Neutrophil (primary cell): ENCODE measurements around the gene HOXB8.
A peak's percentile ranks its signal among the peaks of the same experiment; 100 is the strongest.

Experiments used
- H3K27ac ChIP-seq: fragments of 200-600 bp; sonication (generic); 2 replicates; pipeline ENCODE4 v1.5.1; 2016; ENCODE audit warnings: mild to moderate bottlenecking, moderate library complexity
- H3K27me3 ChIP-seq: fragments of 200-600 bp; sonication (generic); 2 replicates; pipeline ENCODE4 v1.6.0; 2016; ENCODE audit warnings: mild to moderate bottlenecking
- H3K36me3 ChIP-seq: fragments of 200-600 bp; sonication (generic); 2 replicates; pipeline ENCODE4 v1.5.1; 2017
- H3K4me1 ChIP-seq, 2 experiments: fragments of 200-600 bp in 1 of 2; sonication (generic) in 1 of 2; 1 replicate in 1 of 2; 2 replicates in 1 of 2; pipeline versions ENCODE4 v1.5.1 to v1.6.1; 2013 to 2016; ENCODE audit warnings: low read depth in 1 of 2, low read length in 1 of 2, mild to moderate bottlenecking in 1 of 2, moderate library complexity in 1 of 2; ENCODE audit not compliant: control insufficient read depth in 1 of 2, insufficient read depth in 1 of 2
- H3K4me3 ChIP-seq, 2 experiments: fragments of 200-600 bp in 1 of 2; sonication (generic) in 1 of 2; 1 replicate in 1 of 2; 2 replicates in 1 of 2; pipeline ENCODE4 v1.5.1; 2013 to 2016; ENCODE audit warnings: low read depth in 1 of 2, low read length in 1 of 2, mild to moderate bottlenecking in 1 of 2, moderate library complexity in 1 of 2
- H3K9me3 ChIP-seq: fragments of 200-600 bp; sonication (generic); 2 replicates; pipeline ENCODE4 v1.5.1; 2016
- TF ChIP-seq, protein P1 (sequence below): fragments of 200-600 bp; sonication (generic); IDR thresholded peaks from 2 replicates; pipeline ENCODE4 v1.5.1; 2016; ENCODE audit warnings: antibody characterized with exemption

The HOXB8 gene

DNA sequence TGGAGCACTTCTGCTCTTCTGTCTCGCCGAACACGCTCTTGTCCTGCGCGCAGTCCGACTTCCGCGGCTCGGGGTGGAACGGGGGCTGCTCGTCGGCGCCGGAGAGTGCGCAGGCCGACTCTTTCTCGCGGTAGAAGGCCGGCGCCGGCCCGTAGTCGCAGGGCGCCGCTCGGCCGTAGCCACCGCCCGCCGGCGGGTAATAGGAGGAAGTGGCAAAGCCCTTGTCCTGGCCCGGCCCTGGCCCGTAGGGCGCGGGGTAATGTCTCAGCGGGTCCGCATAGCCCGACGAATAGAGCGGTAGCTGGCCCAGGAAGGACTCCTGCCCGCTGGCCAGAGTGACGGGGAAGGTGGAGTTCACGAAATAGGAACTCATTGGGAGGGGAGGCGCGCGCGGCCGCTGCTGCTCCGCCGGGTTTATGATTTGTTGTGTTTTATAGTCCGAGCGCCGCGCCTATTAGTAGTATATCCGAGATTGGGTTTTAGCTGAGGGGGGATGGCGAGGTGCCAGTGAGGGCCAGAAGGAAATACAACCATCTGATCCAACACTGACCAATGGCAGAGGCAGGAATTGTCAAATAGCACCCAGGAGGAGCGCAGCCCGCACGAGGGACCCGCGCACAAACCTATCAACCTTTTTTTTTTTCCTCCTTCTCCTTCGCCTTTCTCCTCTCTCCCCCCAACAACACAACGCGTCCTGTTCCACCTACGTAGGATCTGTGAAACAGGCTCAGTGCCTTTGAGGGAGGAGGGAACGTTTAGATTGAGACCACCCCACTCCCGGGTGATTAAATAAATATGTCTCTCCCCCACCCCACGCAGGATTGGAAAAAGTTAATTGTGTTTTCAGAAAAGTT is 17.1 kb downstream of the HOXB8 start:
- Histone ChIP-seq H3K27me3 (peaks cover 100% of the 10 kb centered on the region), H3K9me3 (no peaks in the 10 kb centered on the region), H3K4me1 (peaks cover 6 to 15% of the 10 kb centered on the region in 2 experiments), H3K27ac (no peak overlapping the region), H3K4me3 (peak overlapping the region in 1 of 2 experiments; percentile 5), H3K36me3 (no peaks in the 10 kb centered on the region)
- TF ChIP-seq, protein P1, sequence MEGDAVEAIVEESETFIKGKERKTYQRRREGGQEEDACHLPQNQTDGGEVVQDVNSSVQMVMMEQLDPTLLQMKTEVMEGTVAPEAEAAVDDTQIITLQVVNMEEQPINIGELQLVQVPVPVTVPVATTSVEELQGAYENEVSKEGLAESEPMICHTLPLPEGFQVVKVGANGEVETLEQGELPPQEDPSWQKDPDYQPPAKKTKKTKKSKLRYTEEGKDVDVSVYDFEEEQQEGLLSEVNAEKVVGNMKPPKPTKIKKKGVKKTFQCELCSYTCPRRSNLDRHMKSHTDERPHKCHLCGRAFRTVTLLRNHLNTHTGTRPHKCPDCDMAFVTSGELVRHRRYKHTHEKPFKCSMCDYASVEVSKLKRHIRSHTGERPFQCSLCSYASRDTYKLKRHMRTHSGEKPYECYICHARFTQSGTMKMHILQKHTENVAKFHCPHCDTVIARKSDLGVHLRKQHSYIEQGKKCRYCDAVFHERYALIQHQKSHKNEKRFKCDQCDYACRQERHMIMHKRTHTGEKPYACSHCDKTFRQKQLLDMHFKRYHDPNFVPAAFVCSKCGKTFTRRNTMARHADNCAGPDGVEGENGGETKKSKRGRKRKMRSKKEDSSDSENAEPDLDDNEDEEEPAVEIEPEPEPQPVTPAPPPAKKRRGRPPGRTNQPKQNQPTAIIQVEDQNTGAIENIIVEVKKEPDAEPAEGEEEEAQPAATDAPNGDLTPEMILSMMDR = no peak

DNA sequence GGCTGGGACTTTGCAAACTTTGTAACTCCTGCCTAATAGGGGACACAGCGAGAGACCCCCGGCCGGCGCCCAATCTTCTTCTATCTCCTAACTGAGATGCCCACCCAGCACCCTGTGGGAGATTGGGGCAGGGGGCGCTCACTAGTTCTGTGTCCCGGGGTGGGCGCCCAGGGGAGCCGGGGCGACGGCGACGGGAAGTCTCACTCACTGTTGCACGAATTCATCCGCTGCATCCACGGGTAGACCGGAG is 17.6 kb downstream of the HOXB8 start:
- Histone ChIP-seq H3K9me3 (no peaks in the 10 kb centered on the region), H3K27ac (no peak overlapping the region), H3K4me3 (peak overlapping the region in 1 of 2 experiments; percentile 5), H3K4me1 (peaks cover 6 to 16% of the 10 kb centered on the region in 2 experiments), H3K36me3 (no peaks in the 10 kb centered on the region), H3K27me3 (peaks cover 100% of the 10 kb centered on the region)
- TF ChIP-seq, protein P1 = no peak

DNA sequence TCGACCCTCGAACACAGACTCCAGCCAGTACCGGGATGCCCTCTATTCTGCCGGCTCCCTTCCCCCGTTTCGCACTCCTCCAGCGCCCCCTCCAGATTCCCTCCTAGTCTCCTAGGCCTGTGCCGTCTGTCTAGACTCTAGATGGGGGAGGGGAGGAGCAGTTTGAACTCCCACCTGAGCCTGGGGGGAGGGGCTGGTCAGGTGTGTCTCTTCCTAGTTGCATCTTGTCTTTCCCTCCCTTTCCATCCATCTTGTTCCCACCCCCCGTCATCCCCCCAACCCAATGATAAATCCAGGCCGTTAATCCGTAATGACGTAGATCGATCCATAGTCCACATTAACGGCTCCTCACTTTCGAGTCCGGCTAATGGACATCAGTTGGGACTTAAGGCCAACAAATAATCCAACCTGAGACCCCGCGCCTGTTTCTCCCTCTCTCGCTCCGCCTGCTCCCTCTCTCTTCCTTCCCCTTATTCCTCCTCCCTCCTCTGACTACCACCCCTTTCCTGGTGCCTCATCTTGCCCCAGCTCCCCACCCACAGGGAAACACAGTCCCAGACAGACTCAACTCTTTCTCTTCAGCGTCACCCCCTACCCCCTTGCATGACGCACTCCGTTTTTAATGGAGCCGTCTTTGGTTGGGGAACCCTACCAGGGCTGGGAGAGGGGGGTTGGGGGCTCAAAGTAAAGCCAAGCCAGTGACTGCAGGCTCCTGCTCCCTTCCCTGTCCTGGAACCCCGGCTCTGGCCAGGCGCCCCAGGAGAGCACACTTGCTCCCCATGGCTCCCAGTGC is 18.2 kb downstream of the HOXB8 start:
- peaks cover 100% of the 10 kb centered on the region for H3K27me3 ChIP-seq
- no peaks in the 10 kb centered on the region for H3K36me3 ChIP-seq
- no peak overlapping the region for H3K27ac ChIP-seq
- peaks cover 6 to 16% of the 10 kb centered on the region in 2 experiments for H3K4me1 ChIP-seq
- TF ChIP-seq, protein P1 = no peak
- no peak overlapping the region for H3K4me3 ChIP-seq
- H3K9me3 ChIP-seq = no peaks in the 10 kb centered on the region

DNA sequence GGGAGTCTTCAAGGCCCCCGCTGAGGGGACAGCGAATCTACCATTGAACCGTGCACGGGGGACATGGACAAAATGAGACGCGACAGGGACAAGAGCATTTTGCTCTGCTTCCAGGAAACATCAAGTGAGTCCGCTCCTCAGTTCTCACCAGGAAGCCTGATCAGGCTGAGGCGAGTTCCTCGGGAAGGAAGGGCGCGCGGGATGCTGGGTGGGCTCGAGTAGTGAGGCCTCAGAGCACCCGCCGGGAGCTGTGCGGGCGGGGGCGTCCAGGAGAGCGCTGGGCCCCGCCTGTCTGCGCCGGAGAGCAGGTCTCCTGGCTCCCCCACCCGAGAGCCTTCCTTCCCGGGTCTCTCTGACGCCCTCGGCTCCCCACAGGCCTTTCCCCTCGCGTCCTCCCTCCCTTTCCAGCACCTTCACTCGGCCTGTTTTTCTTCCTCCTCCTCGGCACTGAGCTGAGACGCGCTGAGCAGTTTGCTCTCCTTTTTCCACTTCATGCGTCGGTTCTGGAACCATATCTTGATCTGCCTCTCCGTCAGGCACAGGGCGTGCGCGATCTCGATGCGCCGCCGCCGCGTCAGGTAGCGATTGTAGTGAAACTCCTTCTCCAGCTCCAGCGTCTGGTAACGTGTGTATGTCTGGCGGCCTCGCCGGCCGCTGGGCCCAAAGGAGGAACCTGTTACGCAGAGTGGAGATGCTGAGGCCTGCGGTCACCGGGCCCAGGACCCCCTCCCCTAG is 18.9 kb downstream of the HOXB8 start:
- no peak overlapping the region for H3K4me3 ChIP-seq
- no peaks in the 10 kb centered on the region for H3K36me3 ChIP-seq
- peaks cover 6 to 16% of the 10 kb centered on the region in 2 experiments for H3K4me1 ChIP-seq
- H3K27ac ChIP-seq = no peak overlapping the region
- no peaks in the 10 kb centered on the region for H3K9me3 ChIP-seq
- peaks cover 100% of the 10 kb centered on the region for H3K27me3 ChIP-seq
- TF ChIP-seq, protein P1 = no peak

DNA sequence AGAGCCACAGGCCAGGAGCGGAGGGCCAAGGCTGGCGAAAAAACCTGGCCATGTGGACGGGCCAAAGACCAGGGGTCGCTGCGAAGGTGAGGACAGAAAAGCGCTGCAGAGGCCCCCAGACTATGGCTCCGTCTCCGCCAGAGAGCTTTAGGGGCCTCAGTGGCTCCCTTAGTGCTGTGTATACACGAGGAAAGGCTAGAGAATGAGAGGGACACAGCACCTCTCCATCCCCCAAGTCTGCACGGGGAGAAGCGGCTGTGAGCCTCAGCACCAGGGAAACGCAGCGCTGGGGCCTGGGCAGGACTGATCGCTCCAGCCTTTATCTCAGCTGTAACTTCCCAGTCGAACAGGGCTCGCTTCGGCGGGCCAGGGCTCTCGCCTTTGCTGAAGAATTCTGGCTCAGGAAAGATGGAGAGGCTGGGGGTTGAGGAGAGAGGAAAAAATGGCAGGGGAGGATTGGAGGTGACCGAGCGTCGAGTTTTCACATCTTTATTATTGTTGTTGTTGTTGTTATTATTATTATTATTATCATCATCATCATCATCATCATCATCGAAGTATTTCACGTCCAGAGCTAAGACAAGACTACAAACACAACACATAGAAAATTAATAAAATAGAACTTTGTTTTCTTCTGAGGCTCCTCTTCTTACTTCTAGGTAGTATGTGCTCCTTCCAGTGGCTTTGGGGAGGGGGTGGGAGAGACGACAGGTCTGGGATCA is 19.7 kb downstream of the HOXB8 start:
- Histone ChIP-seq H3K4me1 (peaks cover 6 to 16% of the 10 kb centered on the region in 2 experiments), H3K27me3 (peaks cover 100% of the 10 kb centered on the region), H3K4me3 (no peak overlapping the region), H3K36me3 (no peaks in the 10 kb centered on the region), H3K27ac (no peak overlapping the region), H3K9me3 (no peaks in the 10 kb centered on the region)
- TF ChIP-seq, protein P1 = no peak
